HG03354 (cell line): ENCODE results near the gene ZCCHC7.
"Not testable (repeated sequence)": the region's sequence is repeated elsewhere in the genome, so short reads cannot be mapped to it uniquely, and the experiment has no call there.

Experiments used
- ATAC-seq: cut with Tn5 transposase; IDR thresholded peaks from one replicate; pipeline ENCODE4 v1.9.1; 2021; ENCODE audit warnings: mild to moderate bottlenecking; ENCODE audit not compliant: unreplicated experiment, poor library complexity, severe bottlenecking

Gene ZCCHC7

GRCh38 chr9:37200433-37201005 lies 80.1 kb downstream of the ZCCHC7 start:
- ATAC-seq: no peak

- no peak for ATAC-seq
These were observed 81.2 kb downstream of the ZCCHC7 start for GRCh38 chr9:37201581-37201980.

- ATAC-seq: no peak
These were observed 81.7 kb downstream of the ZCCHC7 start for GRCh38 chr9:37202091-37202490.

- ATAC-seq: not testable (repeated sequence)
These were observed 83.1 kb downstream of the ZCCHC7 start for GRCh38 chr9:37203456-37203855.

GRCh38 chr9:37206121-37206620 lies 85.8 kb downstream of the ZCCHC7 start:
- no peak for ATAC-seq

GRCh38 chr9:37209431-37210386 lies 89.3 kb downstream of the ZCCHC7 start:
- peak; percentile 48 for ATAC-seq

GRCh38 chr9:37210737-37211523 lies 90.6 kb downstream of the ZCCHC7 start:
- no peak for ATAC-seq

GRCh38 chr9:37212435-37212834 lies 92.1 kb downstream of the ZCCHC7 start:
- no peak for ATAC-seq

- no peak for ATAC-seq
These were observed 95.0 kb downstream of the ZCCHC7 start for GRCh38 chr9:37215381-37215780.

- ATAC-seq: no peak
These were observed 95.5 kb downstream of the ZCCHC7 start for GRCh38 chr9:37215830-37216229.

- no peak for ATAC-seq
These were observed 96.8 kb downstream of the ZCCHC7 start for GRCh38 chr9:37217161-37217560.

- ATAC-seq: no peak
These were observed 98.5 kb downstream of the ZCCHC7 start for GRCh38 chr9:37218800-37219425.

- ATAC-seq: no peak
These were observed 100.6 kb downstream of the ZCCHC7 start for GRCh38 chr9:37220971-37221370.

GRCh38 chr9:37221489-37222106 lies 101.2 kb downstream of the ZCCHC7 start:
- no peak for ATAC-seq

GRCh38 chr9:37229455-37229854 lies 109.1 kb downstream of the ZCCHC7 start:
- no peak for ATAC-seq

- ATAC-seq: no peak
These were observed 109.6 kb downstream of the ZCCHC7 start for GRCh38 chr9:37229882-37230482.

- no peak for ATAC-seq
These were observed 116.4 kb downstream of the ZCCHC7 start for GRCh38 chr9:37236822-37237221.

- ATAC-seq: no peak
These were observed 117.7 kb downstream of the ZCCHC7 start for GRCh38 chr9:37238122-37238521.
